Activated B cell treated with CpG ODN at 0.5 μM for 24 hours (primary cell): ENCODE measurements around the gene ZNF445. TPM values are rescaled to one million over a fixed set of nuclear protein-coding genes. Genes with fewer than 3 reads are reported as not detected.
"Not testable (repeated sequence)": the region's sequence is repeated elsewhere in the genome, so short reads cannot be mapped to it uniquely, and the experiment has no call there.

Experiments
- ATAC-seq: fragments of 200-7000 bp; cut with Tn5 transposase; one replicate; pipeline ENCODE4 v1.10.0; 2021; ENCODE audit warnings: low read depth, mild to moderate bottlenecking, moderate library complexity
- CTCF ChIA-PET: fragments of 350-600 bp; sonication (Branson Sonifier 250); formaldehyde crosslinking; loops from one replicate; lab custom pipeline; 2021; ENCODE audit warnings: antibody characterized with exemption; lab: Charles Lee
- POLR2A ChIA-PET: fragments of 350-600 bp; sonication (Branson Sonifier 250); formaldehyde crosslinking; loops from one replicate; lab custom pipeline; 2021; ENCODE audit warnings: antibody characterized with exemption; lab: Charles Lee
- DNase-seq: peaks from one replicate; pipeline ENCODE4 v3.0.0; 2022
- H3K27ac Mint-ChIP-seq: one replicate; pipeline ENCODE4 v1.8.0; 2020; ENCODE audit warnings: mixed read lengths
- H3K27me3 Mint-ChIP-seq: one replicate; pipeline ENCODE4 v1.8.0; 2021; ENCODE audit warnings: mixed read lengths
- H3K36me3 Mint-ChIP-seq: one replicate; pipeline ENCODE4 v1.8.0; 2021; ENCODE audit warnings: low read depth, mixed read lengths
- H3K4me1 Mint-ChIP-seq: one replicate; pipeline ENCODE4 v1.8.0; 2021; ENCODE audit warnings: mixed read lengths
- H3K4me3 Mint-ChIP-seq: one replicate; pipeline ENCODE4 v1.8.0; 2020; ENCODE audit warnings: mild to moderate bottlenecking, mixed read lengths
- H3K9me3 Mint-ChIP-seq: one replicate; pipeline ENCODE4 v1.8.0; 2020; ENCODE audit warnings: mixed read lengths
- intact Hi-C: fragments of 100-400 bp; cut with micrococcal nuclease; formaldehyde crosslinking; loops from one replicate; pipeline ENCODE4 v1.15.1; 2024
- total RNA-seq: library from RNA; stranded (reverse); gene quantifications from 2 replicates; pipeline ENCODE4 v1.2.3, GENCODE V29; 2022
- TF ChIP-seq, protein P1 (sequence below): fragments of 200-600 bp; IDR thresholded peaks from one replicate; pipeline ENCODE4 v1.8.0; 2022; ENCODE audit warnings: antibody characterized with exemption, mild to moderate bottlenecking

Gene ZNF445
- total RNA-seq, 1 donor from 2014 or later: 19.5 TPM

DNA sequence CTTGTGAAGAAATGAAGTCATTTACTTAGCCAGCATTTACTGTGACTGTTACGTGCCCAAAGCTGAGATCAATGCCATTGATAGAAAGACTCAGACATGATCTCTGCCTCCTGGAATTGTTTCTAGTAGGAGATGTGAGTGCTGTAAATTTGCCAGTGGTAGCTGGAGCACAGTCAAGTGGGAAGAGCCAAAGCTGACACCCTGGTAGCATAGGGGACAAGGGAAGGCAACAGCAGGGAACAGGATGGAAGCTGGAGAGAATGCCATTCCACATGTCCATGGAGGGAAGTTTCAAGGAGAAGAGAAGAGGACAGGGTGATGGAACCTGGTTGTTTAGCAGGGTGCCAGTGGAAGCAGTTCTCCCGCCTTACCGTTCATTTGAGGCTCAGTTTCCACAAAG lies 74.9 kb downstream of the ZNF445 start:
- POLR2A ChIA-PET: no interaction called here
- no peaks in the 10 kb centered on the region for H3K27me3 Mint-ChIP-seq
- peaks cover 9% of the 10 kb centered on the region for H3K36me3 Mint-ChIP-seq
- TF ChIP-seq, protein P1, sequence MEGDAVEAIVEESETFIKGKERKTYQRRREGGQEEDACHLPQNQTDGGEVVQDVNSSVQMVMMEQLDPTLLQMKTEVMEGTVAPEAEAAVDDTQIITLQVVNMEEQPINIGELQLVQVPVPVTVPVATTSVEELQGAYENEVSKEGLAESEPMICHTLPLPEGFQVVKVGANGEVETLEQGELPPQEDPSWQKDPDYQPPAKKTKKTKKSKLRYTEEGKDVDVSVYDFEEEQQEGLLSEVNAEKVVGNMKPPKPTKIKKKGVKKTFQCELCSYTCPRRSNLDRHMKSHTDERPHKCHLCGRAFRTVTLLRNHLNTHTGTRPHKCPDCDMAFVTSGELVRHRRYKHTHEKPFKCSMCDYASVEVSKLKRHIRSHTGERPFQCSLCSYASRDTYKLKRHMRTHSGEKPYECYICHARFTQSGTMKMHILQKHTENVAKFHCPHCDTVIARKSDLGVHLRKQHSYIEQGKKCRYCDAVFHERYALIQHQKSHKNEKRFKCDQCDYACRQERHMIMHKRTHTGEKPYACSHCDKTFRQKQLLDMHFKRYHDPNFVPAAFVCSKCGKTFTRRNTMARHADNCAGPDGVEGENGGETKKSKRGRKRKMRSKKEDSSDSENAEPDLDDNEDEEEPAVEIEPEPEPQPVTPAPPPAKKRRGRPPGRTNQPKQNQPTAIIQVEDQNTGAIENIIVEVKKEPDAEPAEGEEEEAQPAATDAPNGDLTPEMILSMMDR: no peak
- no peak overlapping the region for H3K27ac Mint-ChIP-seq
- no peak overlapping the region for H3K4me3 Mint-ChIP-seq
- H3K4me1 Mint-ChIP-seq: no peaks in the 10 kb centered on the region
- no peak for DNase-seq
- CTCF ChIA-PET: no interaction called here
- intact Hi-C loops: no loop called here
- no peak for ATAC-seq
- no peaks in the 10 kb centered on the region for H3K9me3 Mint-ChIP-seq

DNA sequence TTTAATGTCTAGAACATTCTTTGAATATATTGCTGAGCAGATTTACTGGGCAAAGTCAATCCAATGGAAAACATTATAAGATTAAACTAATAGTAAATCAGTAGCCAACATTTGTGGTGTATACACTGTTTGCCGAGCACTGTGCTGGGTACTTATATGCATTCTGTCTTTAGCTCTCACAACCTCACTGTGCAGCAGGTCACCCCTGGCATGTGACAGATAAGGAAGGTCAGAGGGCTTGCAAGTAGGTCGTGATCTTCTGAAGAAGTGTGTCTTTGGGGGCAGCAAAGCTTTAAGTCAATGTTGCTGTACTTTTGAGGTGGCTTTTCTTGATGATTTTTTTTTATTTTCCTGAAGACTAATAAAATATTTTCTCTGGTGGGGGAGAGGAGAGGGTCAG lies 76.7 kb downstream of the ZNF445 start:
- Mint-ChIP-seq H3K36me3 (peaks cover 12% of the 10 kb centered on the region), H3K27ac (no peak overlapping the region), H3K4me3 (no peak overlapping the region), H3K4me1 (no peaks in the 10 kb centered on the region), H3K9me3 (no peaks in the 10 kb centered on the region), H3K27me3 (no peaks in the 10 kb centered on the region)
- ChIA-PET CTCF (no interaction called here), POLR2A (no interaction called here)
- DNase-seq: no peak
- TF ChIP-seq, protein P1: no peak
- ATAC-seq: no peak
- intact Hi-C loops: no loop called here

DNA sequence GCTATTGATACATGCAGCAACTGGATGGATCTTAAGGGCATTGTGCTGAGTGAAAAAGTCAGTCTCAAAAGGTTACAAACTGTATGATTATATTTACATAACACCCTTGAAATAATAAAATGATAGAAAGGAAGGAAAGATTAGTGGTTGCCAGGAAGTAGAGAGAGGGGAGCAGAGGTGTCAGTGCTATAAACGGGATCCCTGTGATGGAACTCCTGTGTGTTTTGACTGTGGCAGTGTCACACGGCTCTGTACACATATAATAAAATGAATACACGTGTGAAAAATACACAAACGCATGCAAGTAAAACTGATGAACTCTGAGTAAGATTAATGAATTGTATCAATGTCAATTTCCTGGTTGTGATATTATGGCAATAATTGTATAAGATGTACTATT lies 78.6 kb downstream of the ZNF445 start:
- no peaks in the 10 kb centered on the region for H3K4me1 Mint-ChIP-seq

DNA sequence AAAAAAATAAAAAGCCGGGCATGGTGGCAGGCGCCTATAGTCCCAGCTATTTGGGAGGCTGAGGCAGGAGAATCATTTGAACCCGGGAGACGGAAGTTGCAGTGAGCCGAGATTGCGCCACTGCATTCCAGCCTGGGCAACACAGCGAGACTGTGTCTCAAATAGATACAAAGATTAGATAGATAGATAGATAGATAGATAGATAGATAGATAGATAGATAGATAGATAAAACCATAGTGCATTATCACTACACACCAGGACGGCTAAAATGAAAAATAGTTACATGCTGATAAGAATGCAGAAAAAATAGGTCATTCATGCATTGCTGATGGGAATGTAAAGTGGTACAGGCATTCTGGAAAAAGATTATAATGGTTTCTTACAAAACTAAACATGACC lies 79.2 kb downstream of the ZNF445 start:
- H3K9me3 Mint-ChIP-seq, POLR2A ChIA-PET, H3K27me3 Mint-ChIP-seq, H3K4me1 Mint-ChIP-seq, H3K4me3 Mint-ChIP-seq, DNase-seq, intact Hi-C loops, ATAC-seq, H3K27ac Mint-ChIP-seq: not testable (repeated sequence)
- CTCF ChIA-PET: interaction anchor here (0.6 kb wide), 1 partner anchor 14 kb away, joined by 3 read pairs; no protein-coding TSS in a partner anchor
- H3K36me3 Mint-ChIP-seq: peaks cover 13% of the 10 kb centered on the region

More for the DNA sequence above, 78.6 kb downstream of the ZNF445 start:
- Mint-ChIP-seq H3K27ac (no peak overlapping the region), H3K27me3 (no peaks in the 10 kb centered on the region), H3K36me3 (peaks cover 12% of the 10 kb centered on the region), H3K4me3 (no peak overlapping the region), H3K9me3 (no peaks in the 10 kb centered on the region)
- DNase-seq: no peak
- CTCF ChIA-PET: interaction anchor here (0.6 kb wide), 1 partner anchor 15 kb away, joined by 3 read pairs; no protein-coding TSS in a partner anchor
- intact Hi-C loops: no loop called here
- TF ChIP-seq, protein P1: no peak
- no peak for ATAC-seq
- POLR2A ChIA-PET: no interaction called here

DNA sequence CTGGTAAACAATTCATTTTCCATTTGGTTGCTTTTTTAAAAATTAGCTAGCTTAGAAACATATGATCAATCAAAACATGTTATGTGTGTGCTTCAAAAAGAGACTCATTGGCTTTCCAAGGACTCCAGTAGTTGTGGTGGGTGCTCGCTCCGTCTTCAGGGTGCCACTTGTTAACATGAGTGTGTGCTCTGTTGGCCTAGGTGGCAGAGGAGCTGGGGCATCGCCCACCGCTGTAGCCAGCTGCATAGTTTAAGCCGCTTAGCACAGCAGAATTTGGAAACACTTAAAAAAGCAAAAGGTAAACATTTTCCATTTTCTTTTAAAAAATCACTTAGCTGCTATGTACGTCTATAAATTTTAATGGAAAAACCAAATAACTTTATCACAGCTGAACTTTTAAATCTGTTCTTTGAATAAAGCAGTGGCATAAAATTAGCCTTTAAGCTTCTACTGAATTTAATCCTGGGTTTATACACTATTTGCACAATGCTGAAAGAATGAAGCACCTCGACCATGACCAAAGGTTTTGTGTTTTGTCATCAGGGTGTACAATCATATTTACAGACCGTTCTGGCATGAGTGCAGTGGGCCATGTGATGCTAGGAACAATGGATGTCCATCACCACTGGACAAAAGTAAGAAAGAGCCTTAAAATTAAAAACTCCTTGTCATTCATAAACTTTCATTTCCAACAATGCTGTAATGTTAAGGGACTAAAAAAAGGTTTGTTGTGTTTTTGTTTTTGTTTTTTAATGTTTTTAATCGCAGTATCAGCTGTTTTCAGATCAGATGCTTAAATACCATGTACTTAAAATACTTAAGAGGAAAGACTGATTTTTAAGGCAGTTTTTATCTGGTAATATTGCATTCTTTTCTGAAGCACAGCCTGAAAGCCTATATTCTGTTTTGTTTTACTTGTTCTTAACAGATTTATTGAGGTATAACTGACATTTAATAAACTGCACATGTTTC lies 81.0 kb downstream of the ZNF445 start:
- ChIA-PET CTCF (no interaction called here), POLR2A (no interaction called here)
- intact Hi-C loops: no loop called here
- Mint-ChIP-seq H3K4me3 (no peak overlapping the region), H3K4me1 (no peaks in the 10 kb centered on the region), H3K27me3 (no peaks in the 10 kb centered on the region), H3K27ac (no peak overlapping the region), H3K9me3 (no peaks in the 10 kb centered on the region), H3K36me3 (peaks cover 13% of the 10 kb centered on the region)
- ATAC-seq: no peak
- TF ChIP-seq, protein P1: no peak
- DNase-seq: no peak
